Neural cell (in vitro differentiated cells): ENCODE data around the gene ZP4.

Experiments
- EP300 ChIP-seq: fragments of 450-650 bp; conservative IDR thresholded peaks from 2 replicates; pipeline ENCODE4 v1.6.1; 2014; ENCODE audit warnings: antibody characterized with exemption, mild to moderate bottlenecking, moderate library complexity; ENCODE audit not compliant: poor library complexity, severe bottlenecking
- EZH2 ChIP-seq: fragments of 200-600, 300-800 bp; shearing (Covaris generic), sonication (generic); IDR thresholded peaks from 2 replicates; pipeline ENCODE4 v1.6.1; 2014; ENCODE audit warnings: antibody characterized with exemption, low read length, borderline replicate concordance, mild to moderate bottlenecking; ENCODE audit not compliant: insufficient read depth, poor library complexity, severe bottlenecking
- RAD21 ChIP-seq: fragments of 450-650 bp; conservative IDR thresholded peaks from 2 replicates; pipeline ENCODE4 v1.6.1; 2014; ENCODE audit warnings: antibody characterized with exemption, mild to moderate bottlenecking, moderate library complexity
- TAF1 ChIP-seq: IDR thresholded peaks from 2 replicates; pipeline ENCODE4 v1.6.1; 2012; ENCODE audit warnings: low read depth
- TF ChIP-seq, protein P1 (sequence below): fragments of 450-650 bp; IDR thresholded peaks from 2 replicates; pipeline ENCODE4 v1.5.1; 2014; ENCODE audit warnings: antibody characterized with exemption, mild to moderate bottlenecking, moderate library complexity; ENCODE audit not compliant: poor library complexity, severe bottlenecking

GRCh38 chr1:237895630-237896029 is 4.9 kb upstream of the ZP4 start:
- no peak for TF ChIP-seq EP300
- TF ChIP-seq, protein P1, sequence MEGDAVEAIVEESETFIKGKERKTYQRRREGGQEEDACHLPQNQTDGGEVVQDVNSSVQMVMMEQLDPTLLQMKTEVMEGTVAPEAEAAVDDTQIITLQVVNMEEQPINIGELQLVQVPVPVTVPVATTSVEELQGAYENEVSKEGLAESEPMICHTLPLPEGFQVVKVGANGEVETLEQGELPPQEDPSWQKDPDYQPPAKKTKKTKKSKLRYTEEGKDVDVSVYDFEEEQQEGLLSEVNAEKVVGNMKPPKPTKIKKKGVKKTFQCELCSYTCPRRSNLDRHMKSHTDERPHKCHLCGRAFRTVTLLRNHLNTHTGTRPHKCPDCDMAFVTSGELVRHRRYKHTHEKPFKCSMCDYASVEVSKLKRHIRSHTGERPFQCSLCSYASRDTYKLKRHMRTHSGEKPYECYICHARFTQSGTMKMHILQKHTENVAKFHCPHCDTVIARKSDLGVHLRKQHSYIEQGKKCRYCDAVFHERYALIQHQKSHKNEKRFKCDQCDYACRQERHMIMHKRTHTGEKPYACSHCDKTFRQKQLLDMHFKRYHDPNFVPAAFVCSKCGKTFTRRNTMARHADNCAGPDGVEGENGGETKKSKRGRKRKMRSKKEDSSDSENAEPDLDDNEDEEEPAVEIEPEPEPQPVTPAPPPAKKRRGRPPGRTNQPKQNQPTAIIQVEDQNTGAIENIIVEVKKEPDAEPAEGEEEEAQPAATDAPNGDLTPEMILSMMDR, result no peak
- no peak for TF ChIP-seq TAF1
- TF ChIP-seq RAD21, result no peak
- no peak for TF ChIP-seq EZH2
